Thyroid gland (tissue), 4 donors: Measurements from ENCODE around the gene SDS. TPM values are rescaled to one million over a fixed set of nuclear protein-coding genes. Genes with fewer than 3 reads are reported as not detected.

Experiments
- DNase-seq, 2 donors: peaks; one replicate each; pipeline ENCODE4 v3.0.0-alpha.2; 2019
- H3K27ac ChIP-seq, 3 donors: fragments of 200-600 bp; sonication (generic); 1 replicate in 2 of 3; 2 replicates in 1 of 3; pipeline ENCODE4 v1.5.1; 2016 to 2019; ENCODE audit warnings: mild to moderate bottlenecking in 1 of 3, moderate library complexity in 1 of 3
- H3K27me3 ChIP-seq: fragments of 200-600 bp; sonication (generic); one replicate; pipeline ENCODE4 v1.5.1; 2019
- H3K36me3 ChIP-seq, 2 donors: fragments of 200-600 bp; sonication (generic); one replicate each; pipeline ENCODE4 v1.5.1; 2016 to 2019
- H3K4me1 ChIP-seq, 2 donors: fragments of 200-600 bp; sonication (generic); one replicate each; pipeline ENCODE4 v1.5.1; 2017 to 2019
- H3K4me3 ChIP-seq, 3 donors: fragments of 200-600 bp; sonication (generic); replicated peaks in 1 of 3; 1 replicate in 2 of 3; 2 replicates in 1 of 3; pipeline ENCODE4 v1.5.1; 2016; ENCODE audit warnings: mild to moderate bottlenecking in 1 of 3
- H3K9me3 ChIP-seq: fragments of 200-600 bp; sonication (generic); one replicate; pipeline ENCODE4 v1.5.1; 2017
- CTCF ChIP-seq, 6 experiments: fragments of 200-600 bp in 3 of 6; fragments of 450-650 bp in 3 of 6; sonication (generic) in 3 of 6; IDR thresholded peaks; one replicate each; pipeline ENCODE4 v1.5.1; 2016 to 2019; ENCODE audit warnings: antibody characterized with exemption in 6 of 6, mild to moderate bottlenecking in 2 of 6, inconsistent platforms in 1 of 6, moderate library complexity in 1 of 6
- POLR2A ChIP-seq, 2 donors: fragments of 450-650 bp; IDR thresholded peaks; one replicate each; pipeline ENCODE4 v1.6.1; 2017; ENCODE audit warnings: antibody characterized with exemption in 2 of 2, mild to moderate bottlenecking in 2 of 2, moderate library complexity in 1 of 2
- WGBS, 2 donors: methylation state at CpG; one replicate each; pipeline ENCODE4 v1.1.5; 2017; 5-methylcytosine and 5-hydroxymethylcytosine counted together
- intact Hi-C: fragments of 100-400 bp; cut with DNase I; formaldehyde crosslinking; loops from one replicate; pipeline ENCODE4 v1.15.1; 2023
- total RNA-seq, 4 donors: library from RNA; depleted of rRNA; stranded (reverse); fragments of >200 nt; gene quantifications; one replicate each; pipeline ENCODE4 v1.2.3, GENCODE V29; 2016

SDS gene
- total RNA-seq, 4 donors from 2014 or later, result 0.33 to 1.4 TPM; not detected in 2

DNA sequence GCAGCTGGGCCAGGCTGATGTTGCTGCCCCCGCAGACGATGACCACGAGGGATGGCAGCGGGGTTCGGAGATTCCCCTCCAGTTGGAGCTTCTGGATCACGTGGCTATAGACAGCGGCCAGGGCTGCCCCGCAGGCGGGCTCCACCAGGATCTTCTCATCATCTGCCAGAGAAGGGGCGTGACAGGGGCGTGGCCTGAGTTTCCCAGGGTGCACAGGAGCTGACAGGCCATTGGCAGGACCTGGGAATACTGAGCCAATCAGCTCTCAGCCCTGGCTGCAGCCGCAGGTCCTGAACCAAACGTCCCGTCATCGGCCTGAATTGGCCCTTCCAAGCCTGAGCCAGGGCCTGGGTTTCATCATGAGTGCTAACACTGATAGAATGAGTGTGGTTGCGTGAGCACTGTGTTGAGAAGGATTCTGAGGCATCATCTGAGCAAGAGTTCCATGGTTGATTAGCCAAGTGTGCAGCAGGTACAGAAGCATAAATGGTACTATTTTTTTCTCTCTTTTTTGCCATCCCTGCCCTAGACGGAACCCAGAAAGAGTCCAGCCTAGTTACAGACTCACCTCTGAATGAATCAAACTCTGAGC lies 10.6 kb downstream of the SDS start:
- Histone ChIP-seq H3K4me3 (no peak overlapping the region), H3K36me3 (peaks cover 7 to 19% of the 10 kb centered on the region in 2 donors)
- intact Hi-C loops, result no loop called here

DNA sequence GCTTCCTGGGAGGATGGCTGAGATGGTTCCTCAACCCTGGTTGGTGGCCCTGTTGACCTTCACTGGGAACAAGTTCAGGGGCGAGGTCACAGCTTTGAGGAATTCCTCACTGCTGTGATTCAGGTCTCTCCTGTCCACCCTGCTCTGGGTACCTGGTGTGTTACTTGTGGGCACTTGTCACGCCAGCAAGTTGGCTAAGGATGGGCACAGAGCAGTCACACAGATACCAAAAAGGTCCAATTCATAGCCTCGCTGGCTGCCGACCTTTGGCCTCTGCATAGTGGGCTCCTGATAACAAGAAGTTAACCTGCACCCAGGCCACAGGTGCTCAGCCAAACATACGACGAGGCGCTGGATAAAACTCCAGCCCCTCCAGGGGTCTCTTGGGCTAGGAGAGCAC lies 11.2 kb downstream of the SDS start:
- TF ChIP-seq POLR2A (IDR thresholded peaks at IDR 0.05) (no peak), CTCF (IDR thresholded peaks at IDR 0.05) (no peak)
- H3K27me3 ChIP-seq, result no peaks in the 10 kb centered on the region
- peaks cover 11 to 19% of the 10 kb centered on the region in 2 donors for H3K36me3 ChIP-seq
- H3K4me1 ChIP-seq, result no peaks in the 10 kb centered on the region
- intact Hi-C loops, result no loop called here
- H3K9me3 ChIP-seq, result no peaks in the 10 kb centered on the region
- 88 to 97% methylated on average over 2 to 7 of the region's 7 CpGs for WGBS, 2 donors
- H3K27ac ChIP-seq, result no peak overlapping the region
- no peak for DNase-seq
- no peak overlapping the region for H3K4me3 ChIP-seq

More for the DNA sequence above, 10.6 kb downstream of the SDS start:
- Histone ChIP-seq H3K4me1 (no peaks in the 10 kb centered on the region), H3K9me3 (no peaks in the 10 kb centered on the region), H3K27ac (no peak overlapping the region), H3K27me3 (no peaks in the 10 kb centered on the region)
- TF ChIP-seq CTCF (IDR thresholded peaks at IDR 0.05) (no peak), POLR2A (IDR thresholded peaks at IDR 0.05) (no peak)
- WGBS, 2 donors, result 75% methylated on average over 6 to 12 of the region's 17 CpGs
- no peak for DNase-seq

DNA sequence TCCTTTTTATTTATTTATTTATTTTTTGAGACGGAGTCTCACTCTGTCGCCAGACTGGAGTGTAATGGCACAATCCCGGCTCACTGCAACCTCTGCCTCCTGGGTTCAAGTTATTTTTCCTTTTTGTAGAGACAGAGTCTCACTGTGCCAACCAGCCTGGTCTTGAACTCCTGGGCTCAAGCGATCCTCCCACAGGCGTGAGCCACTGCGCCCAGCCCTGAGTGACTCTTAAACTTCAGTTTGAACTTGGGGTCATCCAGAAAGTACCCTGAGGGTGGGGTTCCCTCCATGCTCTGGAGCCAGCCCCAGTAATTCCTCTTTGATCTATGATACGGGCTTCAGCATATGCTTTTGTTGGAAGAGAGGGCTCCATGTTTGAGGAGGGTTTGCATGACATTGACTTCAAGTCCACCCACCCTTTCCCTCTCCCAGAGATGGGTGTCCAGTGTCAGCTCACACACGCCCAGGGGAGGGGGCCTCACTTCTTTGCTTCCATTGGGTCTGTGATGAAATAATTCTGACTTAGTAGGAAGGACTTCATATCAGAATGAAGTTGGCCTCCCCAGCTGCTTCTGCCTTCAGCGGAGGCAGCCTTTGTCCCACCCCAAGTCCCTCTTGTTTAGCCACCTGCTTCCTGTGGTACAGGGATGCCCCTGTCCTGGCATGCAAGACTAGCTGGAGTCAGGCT lies 11.9 kb downstream of the SDS start:
- TF ChIP-seq POLR2A (IDR thresholded peaks at IDR 0.05) (no peak), CTCF (IDR thresholded peaks at IDR 0.05) (no peak)
- DNase-seq, result no peak
- intact Hi-C loops, result no loop called here
- Histone ChIP-seq H3K4me1 (no peaks in the 10 kb centered on the region), H3K4me3 (no peak overlapping the region), H3K36me3 (peaks cover 15 to 19% of the 10 kb centered on the region in 2 donors), H3K27me3 (no peaks in the 10 kb centered on the region), H3K27ac (no peak overlapping the region), H3K9me3 (no peaks in the 10 kb centered on the region)
- 92 to 94% methylated on average over 9 of the region's 9 CpGs for WGBS, 2 donors

DNA sequence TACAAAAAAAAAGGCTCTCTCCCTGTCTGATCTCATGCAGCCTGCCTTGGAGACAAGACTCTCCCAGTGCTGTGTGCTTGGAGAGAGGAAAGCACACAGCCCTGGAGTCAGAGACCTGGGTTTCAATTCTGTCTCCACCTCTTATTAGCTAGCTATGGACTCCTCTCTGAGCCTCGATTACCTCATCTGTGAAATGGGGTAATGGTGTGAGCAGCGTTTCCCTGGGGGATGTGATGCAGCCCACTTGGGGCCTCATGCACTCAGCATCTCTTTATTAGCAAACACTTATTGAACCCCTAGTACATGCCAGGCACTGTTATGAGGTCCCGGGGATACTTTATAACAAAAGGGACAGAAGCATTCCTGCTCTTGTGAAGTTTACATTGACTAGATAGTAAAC lies 12.5 kb downstream of the SDS start:
- TF ChIP-seq CTCF (IDR thresholded peaks at IDR 0.05) (no peak), POLR2A (IDR thresholded peaks at IDR 0.05) (no peak)
- no peaks in the 10 kb centered on the region for H3K27me3 ChIP-seq
- H3K9me3 ChIP-seq, result no peaks in the 10 kb centered on the region
- WGBS, 2 donors, result 92 to 96% methylated on average over 3 of the region's 3 CpGs
- H3K36me3 ChIP-seq, result peaks cover 18 to 19% of the 10 kb centered on the region in 2 donors
- intact Hi-C loops, result no loop called here
- no peak overlapping the region for H3K27ac ChIP-seq
- no peaks in the 10 kb centered on the region for H3K4me1 ChIP-seq
- H3K4me3 ChIP-seq, result no peak overlapping the region
- DNase-seq, result no peak
